Bronchus fibroblast of lung (primary cell): Measurements from ENCODE around the gene SHH. TPM values are rescaled to one million over a fixed set of nuclear protein-coding genes. Genes with fewer than 3 reads are reported as not detected.

Source experiments
- total RNA-seq: library from RNA; depleted of rRNA; stranded (reverse); fragments of >200 nt; gene quantifications from 2 replicates; pipeline ENCODE4 v1.2.3, GENCODE V29; 2015

SHH gene
- not detected in 2 replicates for total RNA-seq

GRCh38 chr7:155811895-155812761 lies at the start of gene SHH:
Gene SHH (minus strand): TSS chr7:155812463. CDS start chr7:155812122, 341 bp downstream.

Other genes with a start within 250 kb of the SHH start
- gene RBM33, start 167.8 kb downstream of the SHH start, total RNA-seq = 7.6 and 8.9 TPM in 2 replicates